Large intestine (tissue), 3 donors: ENCODE data around the gene PCARE. TPM values are rescaled to one million over a fixed set of nuclear protein-coding genes. Genes with fewer than 3 reads are reported as not detected.

Source experiments
- DNase-seq, 2 donors: peaks; one replicate each; pipeline versions ENCODE4 v3.0.0 to v3.0.0-alpha.2; 2013
- H3K27ac ChIP-seq: one replicate; pipeline ENCODE4 v1.5.1; 2013; ENCODE audit warnings: low read length
- H3K27me3 ChIP-seq: 2 replicates; pipeline ENCODE4 v1.6.1; 2013; ENCODE audit warnings: low read length; ENCODE audit not compliant: control insufficient read depth, insufficient read depth
- H3K36me3 ChIP-seq: 2 replicates; pipeline ENCODE4 v1.6.1; 2013; ENCODE audit warnings: low read length; ENCODE audit not compliant: control insufficient read depth, insufficient read depth
- H3K4me1 ChIP-seq: one replicate; pipeline ENCODE4 v1.6.1; 2013; ENCODE audit warnings: low read length; ENCODE audit not compliant: control insufficient read depth, insufficient read depth
- H3K4me3 ChIP-seq: one replicate; pipeline ENCODE4 v1.5.1; 2013; ENCODE audit warnings: low read length
- H3K9me3 ChIP-seq: one replicate; pipeline ENCODE4 v1.6.1; 2013; ENCODE audit warnings: mild to moderate bottlenecking, low read depth, low read length, moderate library complexity; ENCODE audit not compliant: control insufficient read depth
- WGBS: methylation state at CpG from one replicate; pipeline ENCODE4 v1.1.5; 2013; ENCODE audit warnings: low lambda C conversion rate; ENCODE audit not compliant: insufficient coverage; 5-methylcytosine and 5-hydroxymethylcytosine counted together
- polyA plus RNA-seq: library from polyadenylated mRNA; unstranded; fragments of 120-200 nt; gene quantifications from one replicate; pipeline ENCODE4 v1.2.1, GENCODE V29; 2013

PCARE gene
- polyA plus RNA-seq, 1 donor, result 0.01 TPM

DNA sequence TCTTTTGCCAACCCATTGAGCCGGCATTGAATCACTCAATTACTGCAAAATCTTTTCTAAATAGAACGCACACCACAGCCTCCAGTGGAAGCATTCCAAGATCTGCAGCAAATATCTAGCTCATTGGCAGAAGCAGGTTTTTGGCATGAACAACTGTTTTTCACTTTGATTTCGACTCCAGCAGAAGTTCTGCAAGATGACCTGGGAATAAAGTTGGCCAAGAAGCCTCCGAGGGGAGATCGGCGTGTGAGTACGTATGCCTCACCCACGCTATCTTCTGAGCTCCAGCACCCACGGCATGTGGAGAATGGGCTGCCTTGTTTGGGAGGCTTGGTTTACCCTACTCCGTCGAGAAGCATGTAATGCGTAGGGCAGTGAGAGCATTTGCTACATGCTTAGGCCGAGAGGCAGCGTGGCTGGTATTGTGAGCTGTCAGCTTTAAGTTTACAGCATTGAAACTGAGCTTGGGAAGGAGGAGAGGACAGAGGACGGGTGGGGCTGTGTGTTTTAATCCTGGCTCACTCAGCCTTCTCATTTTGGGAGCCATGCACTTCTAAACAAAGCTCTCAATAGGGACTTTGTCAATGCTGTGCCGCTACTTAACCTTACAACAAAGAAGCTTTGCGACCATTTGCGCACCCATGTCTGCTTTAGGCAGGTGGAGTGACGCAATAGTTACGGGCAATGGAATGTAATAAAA lies 10.5 kb downstream of the PCARE start:
- no peaks in the 10 kb centered on the region for H3K9me3 ChIP-seq
- peak in 1 of 2 donors; percentile 9 for DNase-seq
- no peak overlapping the region for H3K4me3 ChIP-seq
- H3K27ac ChIP-seq, result no peak overlapping the region
- no CpG with 5 or more reads among the region's 20 CpGs for WGBS
- H3K27me3 ChIP-seq, result peaks cover 5% of the 10 kb centered on the region
- H3K36me3 ChIP-seq, result no peaks in the 10 kb centered on the region
- no peaks in the 10 kb centered on the region for H3K4me1 ChIP-seq

DNA sequence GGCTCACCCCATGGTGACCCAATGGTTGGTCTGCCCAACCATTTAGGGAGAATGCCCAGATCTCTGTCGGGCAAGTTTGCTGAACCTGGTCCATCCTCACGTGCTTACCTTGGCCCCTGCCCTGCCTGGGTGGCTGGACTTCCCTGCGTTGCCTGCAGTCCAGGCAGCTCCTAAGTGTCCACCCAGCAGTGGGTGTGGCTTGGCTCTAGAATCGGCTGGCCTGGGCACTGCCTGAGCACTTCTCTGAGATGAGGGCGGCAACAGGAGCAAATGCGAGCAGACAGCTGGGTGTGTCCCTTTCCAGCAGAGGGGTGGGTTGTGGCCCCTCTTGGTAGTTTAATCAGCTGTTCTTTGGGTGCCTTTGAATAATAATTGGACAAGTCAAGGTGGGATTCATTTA lies 11.3 kb downstream of the PCARE start:
- no CpG with 5 or more reads among the region's 6 CpGs for WGBS
- Histone ChIP-seq H3K4me3 (no peak overlapping the region), H3K4me1 (no peaks in the 10 kb centered on the region), H3K36me3 (no peaks in the 10 kb centered on the region), H3K27ac (no peak overlapping the region), H3K27me3 (peaks cover 5% of the 10 kb centered on the region), H3K9me3 (no peaks in the 10 kb centered on the region)
- DNase-seq, result no peak

DNA sequence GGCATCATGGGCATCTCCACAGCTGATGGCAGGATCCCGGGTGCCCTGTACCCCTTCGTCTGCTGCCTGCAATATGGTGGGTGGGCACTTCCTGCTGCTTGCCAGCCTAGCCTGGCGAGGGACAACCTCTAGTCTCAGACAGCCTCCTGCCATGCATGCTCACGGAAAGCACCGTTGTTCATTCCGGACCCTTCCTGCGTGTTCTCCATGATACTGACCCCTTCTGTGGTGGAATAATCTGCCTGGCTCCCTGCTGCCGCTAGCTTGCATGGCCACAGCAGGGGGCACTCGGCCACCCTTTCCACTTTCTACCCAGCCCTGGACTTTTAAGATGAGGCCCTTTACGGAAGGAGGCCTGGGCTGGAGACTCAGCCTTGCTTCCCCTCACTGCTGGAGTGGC lies 12.0 kb downstream of the PCARE start:
- no CpG with 5 or more reads among the region's 10 CpGs for WGBS
- Histone ChIP-seq H3K9me3 (no peaks in the 10 kb centered on the region), H3K4me1 (no peaks in the 10 kb centered on the region), H3K27ac (no peak overlapping the region), H3K4me3 (no peak overlapping the region), H3K36me3 (no peaks in the 10 kb centered on the region), H3K27me3 (peaks cover 5% of the 10 kb centered on the region)
- DNase-seq, result no peak

DNA sequence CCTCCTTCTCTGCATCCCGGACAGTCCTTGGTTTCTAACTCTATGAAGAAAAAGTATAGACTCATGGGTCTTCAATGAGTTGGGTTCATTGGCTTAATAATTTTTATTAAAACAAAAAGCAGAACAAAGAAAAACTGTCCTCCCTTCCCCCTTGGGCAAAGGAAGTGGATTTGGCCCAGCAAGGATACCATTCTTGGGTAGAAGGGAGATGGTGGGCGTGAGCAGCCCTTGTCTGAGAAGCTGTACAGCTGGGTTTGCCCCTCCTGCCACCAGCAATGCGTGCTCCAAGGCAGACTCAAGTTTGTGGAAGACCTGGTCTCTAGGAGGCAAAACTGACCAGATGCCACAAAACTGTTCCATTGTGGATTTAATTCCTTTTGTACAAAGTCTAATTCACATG lies 12.7 kb downstream of the PCARE start:
- no peaks in the 10 kb centered on the region for H3K4me1 ChIP-seq
- H3K27me3 ChIP-seq, result peaks cover 2% of the 10 kb centered on the region
- WGBS, result no CpG with 5 or more reads among the region's 3 CpGs
- no peak overlapping the region for H3K27ac ChIP-seq
- DNase-seq, result no peak
- H3K4me3 ChIP-seq, result no peak overlapping the region
- no peaks in the 10 kb centered on the region for H3K36me3 ChIP-seq
- no peaks in the 10 kb centered on the region for H3K9me3 ChIP-seq

DNA sequence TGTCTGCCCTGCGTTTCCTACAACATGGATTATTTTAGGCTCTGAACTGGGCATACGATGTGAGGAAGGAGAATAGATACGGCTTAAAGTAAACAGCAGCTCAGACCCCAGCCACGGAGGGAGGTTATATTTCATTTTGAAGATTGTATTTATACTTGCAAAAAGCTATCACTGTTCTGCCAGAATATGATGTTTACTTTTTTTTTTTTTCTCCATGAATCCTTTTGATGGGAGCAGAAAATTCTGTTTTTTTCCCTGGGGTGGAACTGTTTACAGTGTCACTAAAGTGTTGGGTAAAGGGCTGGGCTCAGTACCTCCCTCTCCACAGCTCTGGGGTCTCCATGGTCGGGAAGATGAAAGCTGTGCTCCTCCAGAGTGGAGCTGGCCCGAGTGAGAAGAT lies 13.1 kb downstream of the PCARE start:
- no peaks in the 10 kb centered on the region for H3K9me3 ChIP-seq
- H3K27me3 ChIP-seq, result peaks cover 2% of the 10 kb centered on the region
- no peaks in the 10 kb centered on the region for H3K4me1 ChIP-seq
- H3K36me3 ChIP-seq, result no peaks in the 10 kb centered on the region
- H3K4me3 ChIP-seq, result no peak overlapping the region
- no peak overlapping the region for H3K27ac ChIP-seq
- DNase-seq, result no peak
- 0% methylated on average over 1 of the region's 6 CpGs for WGBS

DNA sequence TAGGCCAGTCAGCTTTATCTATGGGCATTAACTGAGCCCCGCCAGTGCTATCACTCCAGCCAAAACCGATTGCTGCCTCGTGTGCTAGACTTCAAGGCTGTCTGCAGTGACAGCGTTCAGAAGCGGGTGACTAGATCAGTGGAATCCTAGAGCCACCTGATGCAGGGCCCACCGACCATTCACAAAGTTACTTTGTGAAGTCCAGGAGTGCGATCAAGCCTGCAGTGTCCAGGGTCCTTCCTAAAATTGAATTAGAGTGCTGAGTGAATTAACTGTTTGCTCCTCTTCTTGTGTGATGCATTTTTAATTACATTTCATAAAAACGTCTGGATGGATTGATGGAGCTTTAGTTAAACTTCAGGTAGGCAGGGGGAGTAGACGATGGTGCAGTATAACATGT lies 13.9 kb downstream of the PCARE start:
- no CpG with 5 or more reads among the region's 9 CpGs for WGBS
- H3K27me3 ChIP-seq, result peaks cover 2% of the 10 kb centered on the region

DNA sequence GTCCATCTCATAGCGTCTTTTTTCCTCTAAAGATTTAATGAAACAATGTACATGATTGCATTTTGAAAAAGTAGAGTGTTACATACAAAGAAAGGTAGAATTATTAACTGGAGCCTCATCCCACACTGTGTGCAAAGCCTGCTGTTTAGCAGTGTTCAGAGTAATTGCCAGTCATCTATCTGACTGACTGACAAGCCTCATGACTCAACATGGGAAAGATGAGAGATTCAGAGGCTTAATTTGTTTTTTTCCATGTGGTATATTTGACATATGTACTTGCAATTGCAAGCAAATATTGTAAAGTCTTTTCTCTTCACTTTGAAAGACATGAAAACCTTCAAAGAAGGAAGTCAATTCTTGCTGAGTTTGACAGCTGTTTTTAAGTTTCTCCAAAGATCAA lies 14.7 kb downstream of the PCARE start:
- DNase-seq, result no peak
- Histone ChIP-seq H3K27ac (no peak overlapping the region), H3K4me3 (no peak overlapping the region), H3K9me3 (no peaks in the 10 kb centered on the region), H3K27me3 (peaks cover 2% of the 10 kb centered on the region), H3K4me1 (no peaks in the 10 kb centered on the region), H3K36me3 (no peaks in the 10 kb centered on the region)
- WGBS, result 86% methylated on average over 1 of the region's 1 CpG

More for the DNA sequence above, 13.9 kb downstream of the PCARE start:
- no peak overlapping the region for H3K27ac ChIP-seq
- no peaks in the 10 kb centered on the region for H3K4me1 ChIP-seq
- no peak for DNase-seq
- no peaks in the 10 kb centered on the region for H3K36me3 ChIP-seq
- no peaks in the 10 kb centered on the region for H3K9me3 ChIP-seq
- no peak overlapping the region for H3K4me3 ChIP-seq

DNA sequence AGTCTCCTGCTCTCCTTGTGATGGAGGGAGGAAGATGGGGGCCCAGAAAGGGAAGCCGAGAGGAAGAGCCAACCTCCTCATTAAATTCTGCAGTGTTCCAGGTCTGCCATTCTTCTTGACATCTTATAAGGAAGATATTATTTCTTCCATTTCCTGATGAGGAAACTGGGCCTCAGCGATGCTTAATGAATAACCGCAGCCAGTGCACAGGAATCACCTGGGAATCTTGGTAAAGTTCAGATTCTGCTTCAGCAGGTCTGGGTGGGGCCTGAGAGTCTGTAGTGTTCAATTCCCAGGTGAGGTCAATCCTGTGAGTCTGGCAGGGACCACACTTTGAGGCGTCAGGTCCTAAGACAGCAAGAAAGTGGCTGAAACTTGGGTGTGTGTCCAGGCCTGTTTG lies 17.3 kb downstream of the PCARE start:
- no CpG with 5 or more reads among the region's 4 CpGs for WGBS
- Histone ChIP-seq H3K27me3 (peaks cover 2% of the 10 kb centered on the region), H3K4me3 (no peak overlapping the region), H3K9me3 (no peaks in the 10 kb centered on the region), H3K4me1 (no peaks in the 10 kb centered on the region), H3K27ac (no peak overlapping the region), H3K36me3 (no peaks in the 10 kb centered on the region)
- DNase-seq, result no peak

DNA sequence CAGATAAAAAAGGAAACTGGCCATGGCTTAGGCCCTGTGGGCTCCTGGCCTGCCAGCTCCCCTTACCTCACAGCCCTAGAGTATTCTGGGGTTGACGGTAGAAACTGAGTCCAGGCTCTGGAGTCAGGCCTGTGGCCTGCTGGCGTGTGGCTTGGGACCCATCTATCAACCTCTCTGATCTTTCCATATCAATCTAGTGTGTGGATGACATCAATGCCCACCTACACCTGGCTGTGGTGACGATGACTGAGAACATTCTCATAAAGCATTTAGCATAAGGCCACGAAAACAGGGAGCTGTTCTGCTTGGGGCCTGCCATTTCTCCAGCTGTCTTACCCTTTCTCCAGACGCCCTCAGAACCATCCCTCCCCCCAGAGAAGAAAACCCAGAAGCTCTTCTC lies 17.9 kb downstream of the PCARE start:
- no CpG with 5 or more reads among the region's 5 CpGs for WGBS
- H3K4me3 ChIP-seq, result no peak overlapping the region
- no peaks in the 10 kb centered on the region for H3K36me3 ChIP-seq
- H3K27ac ChIP-seq, result no peak overlapping the region
- no peaks in the 10 kb centered on the region for H3K4me1 ChIP-seq
- H3K9me3 ChIP-seq, result no peaks in the 10 kb centered on the region
- H3K27me3 ChIP-seq, result peaks cover 2% of the 10 kb centered on the region
- DNase-seq, result no peak

DNA sequence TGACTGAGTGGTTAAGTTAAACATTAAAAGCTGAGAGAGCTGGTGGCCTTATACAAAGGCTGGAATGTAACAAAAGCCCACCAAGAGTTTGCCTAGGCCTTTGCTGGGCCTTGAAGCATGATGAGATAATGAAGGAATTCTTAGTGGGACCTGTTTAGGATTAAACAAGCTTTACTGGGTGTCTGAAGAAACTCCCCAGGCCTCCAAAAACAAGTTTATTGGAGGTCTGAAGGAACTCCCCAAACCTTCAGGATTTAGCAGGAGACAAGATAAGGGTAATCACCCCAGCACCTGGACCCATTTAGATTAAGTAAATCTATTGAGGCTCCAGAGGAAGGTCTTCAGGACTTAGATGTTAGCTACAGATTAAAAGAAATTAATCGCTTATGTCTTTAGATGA lies 18.7 kb downstream of the PCARE start:
- no peaks in the 10 kb centered on the region for H3K27me3 ChIP-seq
- no peaks in the 10 kb centered on the region for H3K9me3 ChIP-seq
- H3K4me1 ChIP-seq, result no peaks in the 10 kb centered on the region
- H3K36me3 ChIP-seq, result no peaks in the 10 kb centered on the region
- 71% methylated on average over 1 of the region's 1 CpG for WGBS
- DNase-seq, result no peak
- no peak overlapping the region for H3K27ac ChIP-seq
- H3K4me3 ChIP-seq, result no peak overlapping the region

DNA sequence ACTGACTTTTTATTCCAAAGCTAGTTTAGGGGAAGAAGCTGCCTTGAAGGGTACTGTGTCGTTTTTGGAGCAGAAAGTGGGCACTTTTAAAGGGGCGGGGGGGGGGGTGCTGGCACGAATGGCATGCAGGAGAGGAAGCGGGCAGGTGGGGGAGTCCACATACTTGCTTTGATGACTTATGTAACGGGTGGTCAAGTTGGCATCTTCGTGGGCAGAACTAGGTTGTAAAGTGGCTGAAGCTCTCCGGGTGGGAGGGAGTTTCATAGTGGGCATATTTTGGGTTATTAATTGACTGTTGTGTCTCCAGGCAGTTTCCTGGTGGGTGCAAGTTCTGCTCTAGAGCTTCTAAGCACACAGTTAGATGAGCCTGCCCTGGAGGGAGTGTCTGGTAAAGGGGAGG lies 19.9 kb downstream of the PCARE start:
- Histone ChIP-seq H3K4me3 (no peak overlapping the region), H3K9me3 (no peaks in the 10 kb centered on the region), H3K36me3 (no peaks in the 10 kb centered on the region), H3K27ac (no peak overlapping the region), H3K27me3 (no peaks in the 10 kb centered on the region), H3K4me1 (no peaks in the 10 kb centered on the region)
- no peak for DNase-seq
- WGBS, result no CpG with 5 or more reads among the region's 7 CpGs
